Activated CD4-positive, alpha-beta memory T cell treated with anti-CD3 and anti-CD28 coated beads for 36 hours (primary cell): ENCODE results near the gene AP2A2. TPM values are rescaled to one million over a fixed set of nuclear protein-coding genes. Genes with fewer than 3 reads are reported as not detected.

Experiments
- CTCF ChIA-PET: fragments of 350-600 bp; sonication (Branson Sonifier 250); formaldehyde crosslinking; loops from one replicate; lab custom pipeline; 2021; ENCODE audit warnings: antibody characterized with exemption, inconsistent platforms; lab: Charles Lee
- POLR2A ChIA-PET: fragments of 350-600 bp; sonication (Branson Sonifier 250); formaldehyde crosslinking; loops from one replicate; lab custom pipeline; 2021; ENCODE audit warnings: antibody characterized with exemption; lab: Charles Lee
- DNase-seq: peaks from one replicate; pipeline ENCODE4 v3.0.0-alpha.2; 2020
- H3K27ac Mint-ChIP-seq: one replicate; pipeline ENCODE4 v1.8.0; 2021; ENCODE audit warnings: mixed read lengths
- H3K27me3 Mint-ChIP-seq: one replicate; pipeline ENCODE4 v1.8.0; 2021; ENCODE audit warnings: mixed read lengths
- H3K36me3 Mint-ChIP-seq: one replicate; pipeline ENCODE4 v1.8.0; 2021; ENCODE audit warnings: mixed read lengths
- H3K4me1 Mint-ChIP-seq: one replicate; pipeline ENCODE4 v1.8.0; 2021; ENCODE audit warnings: low read depth, mixed read lengths
- H3K4me3 Mint-ChIP-seq: one replicate; pipeline ENCODE4 v1.8.0; 2021; ENCODE audit warnings: mild to moderate bottlenecking, mixed read lengths
- H3K9me3 Mint-ChIP-seq: one replicate; pipeline ENCODE4 v1.8.0; 2021; ENCODE audit warnings: mixed read lengths
- intact Hi-C: fragments of 100-400 bp; cut with micrococcal nuclease; formaldehyde crosslinking; loops from one replicate; pipeline ENCODE4 v1.15.1; 2023
- total RNA-seq, 2 experiments: library from RNA; stranded (reverse); gene quantifications; one replicate each; pipeline ENCODE4 v1.2.3, GENCODE V29; 2021

The AP2A2 gene
- total RNA-seq, 2 experiments from 2014 or later = 42.8 to 44.1 TPM

DNA sequence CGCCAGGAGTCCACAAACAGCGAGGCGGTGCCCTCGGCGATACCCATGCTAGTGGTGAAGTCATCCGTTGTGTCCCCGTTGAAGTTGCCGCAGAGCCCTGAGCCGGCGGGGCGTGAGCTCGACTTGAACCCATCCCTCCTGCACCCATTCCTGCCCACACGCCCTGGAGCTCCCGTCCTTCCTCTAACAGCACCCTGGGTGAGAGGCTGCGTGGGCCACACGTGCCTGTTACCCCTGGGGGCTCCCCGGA lies 102.5 kb downstream of the AP2A2 start:
- POLR2A ChIA-PET = no interaction called here
- no peak overlapping the region for H3K4me3 Mint-ChIP-seq
- no peaks in the 10 kb centered on the region for H3K4me1 Mint-ChIP-seq
- no peaks in the 10 kb centered on the region for H3K36me3 Mint-ChIP-seq
- H3K9me3 Mint-ChIP-seq = peaks cover 6% of the 10 kb centered on the region
- no peak overlapping the region for H3K27ac Mint-ChIP-seq
- no peak for DNase-seq
- intact Hi-C loops = no loop called here
- CTCF ChIA-PET = no interaction called here
- no peaks in the 10 kb centered on the region for H3K27me3 Mint-ChIP-seq

DNA sequence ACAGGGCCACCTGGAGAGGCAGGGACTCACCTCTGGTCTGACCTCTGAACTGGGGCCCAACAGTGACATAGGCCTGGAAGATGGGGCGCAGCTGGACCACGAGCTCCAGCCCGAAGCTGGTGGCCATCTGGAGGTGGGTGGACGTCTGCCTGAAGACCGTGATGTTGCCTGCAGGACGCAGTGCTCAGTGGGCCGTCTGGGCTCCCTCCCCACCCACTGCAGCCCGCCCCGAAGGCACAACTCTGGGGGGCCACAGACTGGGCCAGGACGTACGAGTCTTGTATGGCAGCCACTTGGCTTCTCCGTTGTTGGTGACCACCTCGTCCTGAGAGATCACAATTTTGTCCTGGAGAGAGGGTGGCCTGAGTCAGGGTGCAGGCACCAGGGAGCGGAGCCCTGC lies 102.9 kb downstream of the AP2A2 start:
- no peak overlapping the region for H3K27ac Mint-ChIP-seq
- intact Hi-C loops = no loop called here
- no peak for DNase-seq
- ChIA-PET CTCF (no interaction called here), POLR2A (no interaction called here)
- no peaks in the 10 kb centered on the region for H3K4me1 Mint-ChIP-seq
- no peak overlapping the region for H3K4me3 Mint-ChIP-seq
- no peaks in the 10 kb centered on the region for H3K36me3 Mint-ChIP-seq
- peaks cover 6% of the 10 kb centered on the region for H3K9me3 Mint-ChIP-seq
- H3K27me3 Mint-ChIP-seq = no peaks in the 10 kb centered on the region

DNA sequence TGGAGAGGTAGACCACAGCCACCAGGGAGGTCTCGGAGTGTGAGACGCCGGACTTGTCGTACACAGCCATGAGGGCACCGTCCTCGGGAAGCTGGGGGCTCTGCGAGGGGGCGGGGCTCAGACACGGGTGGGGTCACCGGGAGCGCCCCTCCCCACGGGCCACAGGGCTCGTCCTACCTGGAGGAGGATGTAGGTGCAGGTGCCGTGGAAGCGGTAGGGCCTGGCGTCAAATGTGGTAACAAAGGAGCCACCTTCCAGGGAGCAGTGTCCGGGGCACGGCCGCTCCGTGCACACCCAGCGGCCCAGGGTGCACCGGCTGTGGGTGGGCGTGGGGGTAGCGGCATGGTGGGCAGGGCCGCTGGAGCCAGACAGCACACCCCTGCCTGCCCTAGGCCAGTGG lies 103.4 kb downstream of the AP2A2 start:
- intact Hi-C loops = no loop called here
- no peaks in the 10 kb centered on the region for H3K27me3 Mint-ChIP-seq
- no peak for DNase-seq
- H3K36me3 Mint-ChIP-seq = no peaks in the 10 kb centered on the region
- no peak overlapping the region for H3K27ac Mint-ChIP-seq
- H3K9me3 Mint-ChIP-seq = peaks cover 6% of the 10 kb centered on the region
- no peak overlapping the region for H3K4me3 Mint-ChIP-seq
- H3K4me1 Mint-ChIP-seq = no peaks in the 10 kb centered on the region
- ChIA-PET CTCF (no interaction called here), POLR2A (no interaction called here)

DNA sequence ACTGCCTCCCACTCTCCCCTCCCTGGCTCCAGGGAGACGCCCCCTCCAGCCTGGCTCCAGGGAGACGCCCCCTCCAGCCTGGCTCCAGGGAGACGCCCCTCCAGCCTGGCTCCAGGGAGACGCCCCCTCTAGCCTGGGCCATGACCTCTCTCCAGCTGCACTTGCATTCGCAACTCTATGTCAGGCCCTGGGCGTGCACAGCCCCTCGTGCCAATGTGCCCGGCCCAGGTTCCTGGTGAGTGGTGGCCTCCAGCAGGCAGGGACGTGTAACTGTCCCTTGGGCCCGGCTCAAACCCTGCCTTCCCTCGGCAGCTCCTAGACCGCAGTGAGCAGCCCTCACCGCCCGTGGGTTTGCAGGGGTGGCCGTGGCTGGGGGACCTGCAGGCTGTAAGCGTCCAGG lies 104.0 kb downstream of the AP2A2 start:
- Mint-ChIP-seq H3K27me3 (no peaks in the 10 kb centered on the region), H3K36me3 (no peaks in the 10 kb centered on the region), H3K9me3 (peaks cover 6% of the 10 kb centered on the region), H3K4me1 (no peaks in the 10 kb centered on the region), H3K4me3 (no peak overlapping the region), H3K27ac (no peak overlapping the region)
- intact Hi-C loops = no loop called here
- POLR2A ChIA-PET = no interaction called here
- no peak for DNase-seq
- CTCF ChIA-PET = no interaction called here

DNA sequence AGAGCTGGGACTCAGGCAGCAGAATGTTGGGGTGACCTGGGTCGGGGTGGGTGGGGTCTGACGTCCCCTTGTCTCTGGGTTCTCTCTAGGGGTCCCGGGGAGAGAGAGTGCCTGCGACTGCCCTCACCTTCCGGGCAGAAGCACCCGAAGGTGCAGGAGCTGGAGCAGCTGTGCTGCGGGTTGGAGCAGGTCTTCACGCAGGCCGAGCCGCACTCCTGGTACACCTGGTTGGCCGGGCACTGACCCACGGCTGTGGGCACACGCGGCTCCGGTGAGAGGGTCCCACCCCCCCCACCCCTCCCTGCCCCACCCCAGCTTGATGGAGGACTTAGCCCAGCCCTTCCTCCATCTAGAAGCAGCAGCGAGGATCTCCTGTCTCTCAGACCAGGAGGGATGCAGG lies 104.4 kb downstream of the AP2A2 start:
- Mint-ChIP-seq H3K36me3 (no peaks in the 10 kb centered on the region), H3K4me3 (no peak overlapping the region), H3K9me3 (peaks cover 6% of the 10 kb centered on the region), H3K27me3 (no peaks in the 10 kb centered on the region), H3K27ac (no peak overlapping the region), H3K4me1 (no peaks in the 10 kb centered on the region)
- CTCF ChIA-PET = no interaction called here
- intact Hi-C loops = no loop called here
- DNase-seq = no peak
- POLR2A ChIA-PET = no interaction called here

DNA sequence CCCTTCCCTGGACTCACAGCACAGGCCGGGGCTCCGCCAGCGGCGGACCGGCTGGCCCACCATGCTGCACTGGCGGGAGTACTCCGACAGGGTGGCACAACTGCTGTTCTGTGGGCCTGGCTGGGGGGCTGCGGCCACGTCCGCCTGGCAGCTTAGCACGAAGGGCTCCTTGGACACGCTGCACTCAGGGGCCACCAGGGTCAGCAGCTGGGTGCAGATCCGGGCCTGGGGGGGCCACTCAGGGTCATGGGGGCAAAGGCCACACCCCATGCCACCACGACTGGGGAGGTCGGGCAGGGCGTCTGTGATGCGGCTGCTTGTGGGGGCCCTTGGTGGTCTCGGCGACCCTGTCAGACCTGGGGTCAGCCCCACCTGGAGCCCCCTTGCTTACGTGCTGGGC lies 104.9 kb downstream of the AP2A2 start:
- no peak overlapping the region for H3K4me3 Mint-ChIP-seq
- intact Hi-C loops = no loop called here
- H3K9me3 Mint-ChIP-seq = peaks cover 6% of the 10 kb centered on the region
- no peaks in the 10 kb centered on the region for H3K27me3 Mint-ChIP-seq
- POLR2A ChIA-PET = no interaction called here
- no peak for DNase-seq
- H3K27ac Mint-ChIP-seq = no peak overlapping the region
- CTCF ChIA-PET = no interaction called here
- no peaks in the 10 kb centered on the region for H3K36me3 Mint-ChIP-seq
- H3K4me1 Mint-ChIP-seq = no peaks in the 10 kb centered on the region

DNA sequence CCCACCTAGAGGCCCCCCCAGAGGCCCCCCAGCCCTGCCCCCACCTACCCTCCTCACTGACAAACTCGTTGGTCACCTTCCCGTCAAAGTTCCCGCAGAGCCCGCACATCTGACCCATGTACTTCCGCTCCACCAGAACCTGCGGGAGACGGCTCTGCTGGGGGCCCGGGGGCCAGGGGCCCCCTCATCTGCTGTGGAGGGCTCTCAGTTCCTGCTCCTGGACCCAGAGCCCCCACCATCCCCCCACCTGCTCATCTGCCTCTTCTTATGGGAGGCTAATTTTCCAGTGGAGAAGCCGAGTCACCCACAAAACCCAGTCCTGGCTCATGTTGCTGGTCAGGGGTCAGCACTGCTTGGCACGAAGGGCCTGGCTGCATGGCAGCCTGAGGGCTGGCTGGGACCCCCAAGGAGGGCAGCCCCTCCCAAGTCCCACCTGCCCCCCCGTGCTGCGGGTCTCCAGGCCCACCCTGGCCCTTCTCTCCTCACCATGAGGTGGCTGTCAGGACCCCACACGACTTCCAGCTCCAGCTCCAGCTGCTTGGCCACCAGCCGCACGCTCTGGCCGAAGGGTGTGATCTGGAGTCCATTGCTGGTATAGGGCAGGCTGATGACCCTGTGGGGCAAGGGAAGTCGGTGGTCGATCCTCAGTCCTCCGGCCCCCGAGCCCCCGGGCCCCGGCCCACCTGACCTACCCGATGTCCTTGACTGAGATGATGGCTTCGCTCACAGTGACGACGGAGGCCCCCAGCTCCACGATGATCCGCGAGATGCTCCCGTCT lies 105.6 kb downstream of the AP2A2 start:
- Mint-ChIP-seq H3K27me3 (no peaks in the 10 kb centered on the region), H3K4me1 (no peaks in the 10 kb centered on the region), H3K36me3 (no peaks in the 10 kb centered on the region), H3K4me3 (no peak overlapping the region), H3K9me3 (peaks cover 6% of the 10 kb centered on the region), H3K27ac (no peak overlapping the region)
- POLR2A ChIA-PET = no interaction called here
- no peak for DNase-seq
- CTCF ChIA-PET = no interaction called here
- intact Hi-C loops = no loop called here

DNA sequence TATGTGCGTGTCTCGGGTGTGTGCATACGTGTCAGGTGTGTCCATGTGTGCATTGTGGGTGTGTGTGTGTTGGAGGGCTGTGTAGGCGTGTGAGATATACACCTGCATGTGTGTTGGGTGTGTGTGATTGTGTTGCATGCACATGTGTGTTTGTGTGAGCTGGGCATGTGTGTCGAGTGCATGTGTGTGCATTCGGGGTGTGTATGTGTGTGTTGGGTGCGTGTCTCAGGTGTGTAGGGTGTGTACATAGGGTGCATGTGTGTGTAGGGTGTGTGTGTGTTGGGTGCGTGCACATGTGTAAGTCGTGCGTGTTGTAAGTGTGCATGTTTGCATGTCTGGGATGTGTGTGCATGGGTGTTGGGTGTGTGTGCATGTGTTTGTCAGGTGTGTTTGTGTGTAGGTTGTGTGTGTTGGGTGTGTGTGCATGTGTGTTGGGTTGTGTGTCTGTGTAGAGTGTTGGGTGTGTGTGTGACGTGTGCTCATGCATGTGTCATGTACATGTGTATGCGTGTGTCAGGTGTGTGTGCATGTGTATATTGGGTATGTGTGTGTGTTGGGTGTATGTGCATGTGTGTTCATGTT lies 106.7 kb downstream of the AP2A2 start:
- ChIA-PET POLR2A (no interaction called here), CTCF (interaction anchor here (0.6 kb wide), 1 partner anchor 21 kb away, joined by 3 read pairs; no protein-coding TSS in a partner anchor)
- H3K9me3 Mint-ChIP-seq = peaks cover 6% of the 10 kb centered on the region
- intact Hi-C loops = no loop called here
- no peak overlapping the region for H3K4me3 Mint-ChIP-seq
- H3K36me3 Mint-ChIP-seq = no peaks in the 10 kb centered on the region
- no peaks in the 10 kb centered on the region for H3K4me1 Mint-ChIP-seq
- H3K27me3 Mint-ChIP-seq = no peaks in the 10 kb centered on the region
- no peak overlapping the region for H3K27ac Mint-ChIP-seq
- no peak for DNase-seq

DNA sequence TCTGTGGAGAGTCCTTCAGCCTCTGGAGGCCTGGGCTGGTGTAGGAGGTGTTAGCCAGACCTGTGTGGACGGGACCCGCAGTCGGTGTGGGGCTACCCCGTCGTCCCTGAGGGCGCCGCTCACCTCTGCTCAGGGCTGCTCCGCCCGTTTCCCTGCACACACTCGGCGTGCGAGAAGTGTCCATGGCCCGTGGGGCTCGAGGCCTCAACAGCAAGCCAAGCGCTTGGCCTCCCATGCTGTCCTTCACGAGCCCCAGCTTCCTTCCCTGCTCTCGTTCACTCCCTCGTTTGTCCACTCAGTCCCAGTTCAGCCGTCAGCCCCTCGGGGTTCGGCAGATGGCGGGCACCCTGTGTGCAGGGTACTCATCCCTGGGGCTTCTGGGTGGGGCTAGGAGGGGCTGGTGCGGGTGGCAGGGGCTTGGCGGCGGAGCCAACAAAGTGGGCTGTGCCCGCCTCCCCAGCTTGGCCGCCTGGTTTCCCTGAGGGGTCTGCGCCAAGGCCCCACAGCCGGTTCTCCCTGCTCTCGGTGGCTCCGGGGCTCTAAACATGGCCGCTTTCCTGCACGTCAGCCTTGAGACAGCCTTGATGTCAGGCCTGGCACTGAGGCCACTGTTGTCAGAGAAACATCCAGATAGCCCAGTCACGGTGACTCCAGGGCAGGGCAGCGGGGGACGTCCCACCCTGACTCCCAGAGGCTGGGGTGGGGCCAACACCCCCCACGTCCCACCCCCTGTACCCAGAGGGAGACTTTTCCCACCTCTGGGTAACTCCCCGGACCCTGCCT lies 107.5 kb downstream of the AP2A2 start:
- Mint-ChIP-seq H3K27me3 (no peaks in the 10 kb centered on the region), H3K9me3 (peaks cover 6% of the 10 kb centered on the region), H3K36me3 (no peaks in the 10 kb centered on the region), H3K4me3 (no peak overlapping the region), H3K4me1 (no peaks in the 10 kb centered on the region), H3K27ac (no peak overlapping the region)
- POLR2A ChIA-PET = no interaction called here
- intact Hi-C loops = no loop called here
- CTCF ChIA-PET = no interaction called here
- no peak for DNase-seq

DNA sequence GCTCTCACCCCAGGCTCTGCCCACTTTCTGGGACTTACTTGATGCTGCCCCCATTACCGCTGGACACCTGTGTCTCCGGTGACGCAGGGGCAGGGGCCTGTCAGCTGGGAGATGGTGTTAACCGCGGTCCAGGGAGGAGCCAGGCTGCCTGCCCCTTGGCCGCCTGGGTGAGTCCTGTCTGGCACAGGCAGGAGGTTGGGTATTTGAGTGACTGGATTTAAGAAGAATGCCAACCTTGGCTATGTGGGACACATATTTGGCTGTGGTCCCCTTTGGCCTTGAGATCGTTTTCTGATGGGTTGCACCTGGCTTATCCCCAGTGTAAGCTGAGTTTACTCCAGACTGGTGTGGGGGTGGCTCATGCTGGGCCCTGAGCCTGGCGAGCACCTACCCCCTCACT lies 108.3 kb downstream of the AP2A2 start:
- Mint-ChIP-seq H3K27ac (no peak overlapping the region), H3K36me3 (no peaks in the 10 kb centered on the region), H3K4me1 (no peaks in the 10 kb centered on the region), H3K27me3 (no peaks in the 10 kb centered on the region), H3K9me3 (peaks cover 6% of the 10 kb centered on the region), H3K4me3 (no peak overlapping the region)
- intact Hi-C loops = no loop called here
- no peak for DNase-seq
- ChIA-PET POLR2A (no interaction called here), CTCF (no interaction called here)

DNA sequence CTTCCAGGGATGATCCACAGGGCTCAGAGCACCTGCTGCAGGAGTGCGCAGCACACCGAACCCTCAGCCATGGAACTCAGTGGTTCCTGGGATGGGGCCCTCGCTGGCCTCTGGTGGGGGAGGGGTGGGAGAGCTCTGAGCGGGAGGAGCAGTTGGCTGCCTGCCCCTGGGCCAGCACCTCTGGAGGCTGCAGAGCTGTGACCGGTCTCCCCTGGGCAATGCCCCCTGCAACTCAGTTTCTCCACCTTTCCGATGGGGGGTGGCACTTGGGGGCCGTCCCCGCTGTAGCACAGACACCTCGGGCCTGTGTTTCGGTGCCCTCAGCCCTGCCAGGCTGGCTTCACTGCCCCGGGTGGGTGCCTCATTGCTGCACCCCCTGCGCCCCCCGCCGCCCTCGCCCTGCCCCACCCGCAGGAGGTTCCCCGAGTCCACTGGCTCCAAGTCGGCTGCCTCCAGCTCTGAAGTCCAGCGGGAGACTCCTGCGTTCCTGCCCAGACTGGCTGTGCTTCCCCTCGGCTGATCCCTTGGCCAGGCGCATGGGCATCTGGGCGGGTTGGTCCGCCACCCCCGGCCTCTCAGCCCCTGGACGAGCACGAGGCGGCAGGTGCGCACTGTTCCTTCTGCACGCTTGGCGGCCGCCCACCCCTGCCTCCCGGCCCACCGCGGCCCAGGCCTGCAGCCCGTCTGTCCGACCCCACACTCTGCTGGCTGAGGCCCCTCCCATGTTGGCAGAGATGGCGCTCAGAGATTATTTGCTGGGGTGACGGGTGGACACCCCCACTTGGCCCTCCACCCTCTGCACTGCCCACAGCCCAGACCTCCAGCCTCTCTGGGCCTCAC lies 109.0 kb downstream of the AP2A2 start:
- H3K27ac Mint-ChIP-seq = no peak overlapping the region
- H3K4me3 Mint-ChIP-seq = no peak overlapping the region
- no peaks in the 10 kb centered on the region for H3K36me3 Mint-ChIP-seq
- H3K27me3 Mint-ChIP-seq = no peaks in the 10 kb centered on the region
- CTCF ChIA-PET = no interaction called here
- no peaks in the 10 kb centered on the region for H3K4me1 Mint-ChIP-seq
- H3K9me3 Mint-ChIP-seq = peaks cover 6% of the 10 kb centered on the region
- POLR2A ChIA-PET = no interaction called here
- intact Hi-C loops = no loop called here
- no peak for DNase-seq

DNA sequence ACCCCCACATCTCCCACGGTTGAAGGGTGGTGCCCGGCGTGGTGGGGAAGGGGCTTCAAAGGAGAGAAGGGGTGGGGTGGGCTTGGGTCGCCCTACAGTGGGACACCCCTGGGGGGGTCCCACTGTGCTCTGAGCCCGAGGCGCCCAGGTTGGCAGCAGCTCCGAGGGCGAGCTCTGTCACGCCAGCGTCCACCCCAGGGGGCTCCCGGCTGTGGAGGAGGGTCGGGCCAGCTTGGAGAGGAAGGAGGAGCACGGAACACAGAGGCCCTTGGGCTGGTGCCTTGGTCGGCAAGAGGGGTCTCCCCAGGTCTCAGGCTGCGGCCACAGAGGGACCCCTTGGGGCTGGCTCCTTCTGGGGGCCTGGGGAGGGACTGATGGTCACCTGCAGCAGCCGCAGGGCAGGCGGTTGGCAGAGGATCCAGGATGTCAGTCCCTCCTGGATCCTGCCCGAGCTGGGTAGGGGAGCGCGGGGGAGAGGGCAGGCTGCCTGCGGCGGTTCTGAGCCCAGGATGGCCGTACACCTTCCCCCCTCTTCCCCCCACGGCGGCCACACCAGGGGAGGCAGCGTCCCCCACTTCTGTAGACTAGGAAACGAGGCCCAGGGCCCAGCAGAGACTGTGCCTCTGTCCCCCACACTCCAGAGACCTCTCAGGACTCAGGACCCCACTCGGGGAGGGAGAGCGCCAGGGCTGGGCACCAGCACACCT lies 110.1 kb downstream of the AP2A2 start:
- no peak overlapping the region for H3K4me3 Mint-ChIP-seq
- intact Hi-C loops = no loop called here
- H3K36me3 Mint-ChIP-seq = no peaks in the 10 kb centered on the region
- DNase-seq = no peak
- H3K27ac Mint-ChIP-seq = no peak overlapping the region
- CTCF ChIA-PET = no interaction called here
- H3K9me3 Mint-ChIP-seq = peaks cover 6% of the 10 kb centered on the region
- H3K4me1 Mint-ChIP-seq = no peaks in the 10 kb centered on the region
- POLR2A ChIA-PET = no interaction called here
- no peaks in the 10 kb centered on the region for H3K27me3 Mint-ChIP-seq
